ENCODE data around the gene ASB18.
"Not testable (repeated sequence)": the region's sequence is repeated elsewhere in the genome, so short reads cannot be mapped to it uniquely, and the experiment has no call there.

ASB18 gene, protein sequence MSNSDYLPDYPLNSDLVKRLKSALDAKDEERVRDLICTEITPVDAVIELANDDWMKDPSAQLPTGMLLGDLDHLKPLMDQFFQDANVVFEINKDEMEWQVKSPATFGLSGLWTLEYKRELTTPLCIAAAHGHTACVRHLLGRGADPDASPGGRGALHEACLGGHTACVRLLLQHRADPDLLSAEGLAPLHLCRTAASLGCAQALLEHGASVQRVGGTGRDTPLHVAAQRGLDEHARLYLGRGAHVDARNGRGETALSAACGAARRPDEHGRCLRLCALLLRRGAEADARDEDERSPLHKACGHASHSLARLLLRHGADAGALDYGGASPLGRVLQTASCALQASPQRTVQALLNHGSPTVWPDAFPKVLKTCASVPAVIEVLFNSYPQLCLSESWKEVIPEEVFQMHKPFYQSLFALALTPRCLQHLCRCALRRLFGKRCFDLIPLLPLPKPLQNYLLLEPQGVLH

GRCh38 chr2:236264256-236264655, at the start of gene ASB18:
Gene ASB18, minus strand, starts transcription at chr2:236264406. Its CDS starts 61 bp downstream, at chr2:236264345.
- DNase-seq: no peak

DNA sequence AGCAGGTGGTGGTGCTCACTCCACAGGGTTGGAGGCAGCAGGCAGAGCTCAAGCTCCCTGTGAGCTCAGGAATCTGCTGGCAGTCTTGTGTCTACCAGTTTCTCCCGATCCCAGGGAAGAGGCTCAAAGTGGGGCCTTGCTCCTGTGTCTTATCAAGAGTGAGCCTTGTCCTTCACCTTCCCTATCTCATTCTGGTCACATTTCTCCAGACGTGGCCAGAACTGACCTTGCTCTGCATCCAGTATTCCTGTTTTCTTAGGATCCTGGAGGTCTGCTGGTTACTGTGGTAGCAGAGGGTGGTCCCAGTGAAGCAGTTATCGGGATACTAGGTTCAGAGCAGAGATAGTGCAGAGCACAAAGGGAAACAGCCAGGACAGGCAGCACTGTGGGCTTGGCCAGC, 47.1 kb upstream of the ASB18 start:
- no peak for DNase-seq

DNA sequence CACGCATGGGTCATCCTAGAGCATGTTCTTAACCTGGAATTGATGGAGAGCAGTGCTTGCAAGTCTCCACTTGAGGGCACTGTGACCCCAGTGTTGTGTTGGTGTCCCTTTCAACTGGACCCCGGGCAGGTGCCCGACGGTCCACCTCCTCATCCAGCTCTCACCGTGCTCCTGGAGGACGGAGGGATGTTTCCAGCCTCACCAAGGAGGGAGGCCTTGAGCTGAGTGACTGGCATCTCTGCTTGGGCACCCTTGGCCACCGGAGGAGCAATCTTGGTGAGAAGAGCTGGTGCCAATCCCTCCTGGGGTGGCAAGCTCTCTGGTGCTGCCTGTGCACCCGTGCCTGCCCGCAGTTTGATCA, 45.4 kb upstream of the ASB18 start:
- DNase-seq: peak; percentile 4

DNA sequence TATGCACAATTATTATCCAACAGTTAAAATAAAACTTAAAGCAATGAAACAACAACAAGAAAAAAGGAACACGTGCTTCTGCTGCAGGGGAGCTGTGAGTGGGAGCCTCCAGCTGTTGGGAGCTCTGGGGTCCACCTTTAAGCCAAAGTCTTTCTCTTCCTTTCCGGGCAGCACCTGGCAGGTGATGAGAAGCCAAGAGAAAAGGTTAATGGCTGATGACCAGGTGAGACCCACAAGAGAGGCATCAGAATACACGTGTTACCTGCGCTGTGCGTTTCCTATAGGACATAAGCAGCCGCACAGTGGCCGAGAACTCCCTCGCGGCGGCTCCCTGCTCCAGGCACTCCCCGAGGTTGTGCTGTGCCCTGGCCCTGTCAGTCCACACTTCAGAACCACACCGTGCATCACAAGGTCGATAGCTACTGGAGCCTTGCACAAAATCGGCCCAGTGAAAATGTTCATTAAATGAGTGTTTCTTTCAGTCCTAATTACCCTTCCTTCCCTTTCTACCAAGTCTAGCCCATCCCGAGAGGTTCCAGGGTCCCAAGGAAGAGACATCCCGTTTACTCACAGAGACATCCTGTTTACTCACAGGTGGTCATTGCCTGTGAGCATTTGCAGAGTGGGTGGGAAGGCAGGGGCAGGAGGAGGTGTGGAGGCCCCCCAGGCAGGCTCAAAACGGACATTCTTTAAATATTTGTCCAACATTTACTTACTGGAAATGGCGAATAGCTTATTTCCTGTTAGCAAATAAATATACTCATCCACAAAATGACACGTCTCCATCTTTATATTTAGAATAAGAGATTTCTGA, 44.9 kb upstream of the ASB18 start:
- DNase-seq: no peak

DNA sequence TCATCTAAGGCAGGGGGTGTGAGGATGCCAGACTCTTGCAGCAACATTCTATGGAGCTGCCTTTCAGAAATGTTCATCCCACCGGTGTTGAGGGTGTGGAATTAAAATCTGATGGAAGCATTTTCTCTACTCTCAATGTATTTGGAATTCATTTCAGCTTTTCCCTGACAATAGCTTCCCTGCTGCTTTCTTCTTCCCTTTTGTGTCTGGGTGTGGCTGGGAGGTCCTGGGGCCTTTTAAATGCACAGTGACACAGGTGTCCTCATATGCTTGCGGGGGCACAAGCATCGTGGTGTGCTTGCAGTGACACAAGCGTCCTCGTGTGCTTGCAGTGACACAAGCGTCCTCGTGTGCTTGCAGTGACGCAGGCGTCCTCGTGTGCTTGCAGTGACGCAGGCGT, 43.4 kb upstream of the ASB18 start:
- no peak for DNase-seq

GRCh38 chr2:236306825-236307540, 42.8 kb upstream of the ASB18 start:
- DNase-seq: no peak

DNA sequence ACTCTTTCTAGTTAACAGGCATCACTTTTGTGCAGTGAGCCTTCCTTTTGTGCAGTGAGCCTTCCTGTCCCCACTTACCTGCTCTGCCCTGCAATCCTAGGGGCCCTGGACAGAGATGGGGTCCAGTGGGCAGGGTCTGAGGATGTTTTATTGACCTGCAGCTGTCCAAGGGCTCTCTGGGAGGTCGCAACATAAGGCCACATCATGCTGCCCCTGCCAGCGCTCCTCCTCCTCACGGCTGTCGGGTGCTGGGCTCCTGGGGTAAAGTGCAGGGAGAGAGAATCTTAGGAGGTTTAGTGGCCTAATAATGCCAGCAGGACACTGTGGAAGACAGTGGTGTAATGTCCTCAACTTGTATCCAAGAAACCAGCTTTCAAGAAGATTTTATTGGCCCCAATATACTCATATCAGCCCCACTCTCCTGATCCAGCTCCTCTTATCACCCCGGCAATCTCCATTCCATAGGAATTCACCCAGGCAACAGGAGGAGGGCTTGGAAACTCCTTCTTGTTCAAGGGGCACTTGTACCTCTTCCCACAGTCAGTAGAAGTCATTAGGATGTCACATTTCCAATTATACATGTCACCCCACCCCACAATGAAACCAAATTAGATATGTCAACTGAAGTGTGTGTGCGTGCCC, 41.9 kb upstream of the ASB18 start:
- no peak for DNase-seq

DNA sequence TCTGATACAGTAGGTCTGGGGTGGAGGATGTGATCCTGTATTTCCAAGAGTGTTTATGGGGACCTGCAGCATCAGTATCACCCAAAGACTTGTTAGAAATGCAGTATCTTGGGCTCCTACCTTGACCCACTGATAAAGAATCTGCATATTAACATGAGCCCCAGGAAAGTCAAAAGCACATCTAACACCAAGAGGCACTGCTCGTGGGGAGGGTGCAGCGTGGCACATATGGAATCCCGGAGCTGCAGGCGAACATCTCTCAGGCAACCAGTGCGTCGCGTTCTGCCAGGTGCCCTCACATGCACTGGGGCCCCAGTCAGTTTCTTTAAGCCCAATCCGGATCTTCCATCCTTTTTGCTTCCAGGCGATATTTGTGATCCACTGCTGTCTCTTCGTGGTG, 41.3 kb upstream of the ASB18 start:
- no peak for DNase-seq

- DNase-seq: no peak
Measured at GRCh38 chr2:236303935-236304334, 39.7 kb upstream of the ASB18 start.

DNA sequence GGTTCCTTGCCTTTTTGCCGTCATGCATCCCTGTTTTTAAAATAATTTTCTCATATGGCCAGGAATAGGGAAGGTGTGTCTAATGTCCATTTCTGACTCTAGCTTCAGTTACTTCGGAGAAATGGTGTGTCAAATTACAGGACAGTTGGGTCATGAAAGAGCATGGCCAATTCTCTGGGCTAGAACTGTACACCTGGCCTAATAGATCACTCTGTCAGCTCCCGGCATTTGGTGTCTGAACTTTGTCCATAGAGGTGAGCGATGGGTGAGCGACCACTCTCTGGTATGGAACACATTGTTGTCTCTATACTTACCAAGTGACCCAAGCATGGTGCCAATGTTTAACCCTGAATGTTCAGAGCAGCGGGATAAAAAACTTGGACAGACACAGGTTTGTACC, 38.3 kb upstream of the ASB18 start:
- no peak for DNase-seq

GRCh38 chr2:236298924-236299475, 34.8 kb upstream of the ASB18 start:
- no peak for DNase-seq

DNA sequence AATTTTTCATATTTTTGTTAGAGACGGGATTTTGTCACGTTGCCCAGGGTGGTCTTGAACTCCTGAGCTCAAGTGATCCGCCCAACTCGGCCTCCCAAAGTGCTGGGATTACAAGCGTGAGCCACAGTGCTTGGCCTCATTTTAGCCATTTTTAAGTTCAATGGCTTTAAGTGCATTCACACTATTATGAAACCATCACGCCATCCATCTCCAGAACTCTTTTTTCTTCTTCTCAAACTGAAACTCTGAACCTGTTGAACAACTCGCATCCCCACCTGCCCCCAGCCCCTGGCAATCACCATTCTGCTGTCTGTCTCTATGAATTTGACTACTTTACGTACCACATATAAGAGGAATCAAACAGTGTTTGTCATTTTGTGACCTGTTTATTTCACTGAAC, 31.3 kb upstream of the ASB18 start:
- DNase-seq: no peak

DNA sequence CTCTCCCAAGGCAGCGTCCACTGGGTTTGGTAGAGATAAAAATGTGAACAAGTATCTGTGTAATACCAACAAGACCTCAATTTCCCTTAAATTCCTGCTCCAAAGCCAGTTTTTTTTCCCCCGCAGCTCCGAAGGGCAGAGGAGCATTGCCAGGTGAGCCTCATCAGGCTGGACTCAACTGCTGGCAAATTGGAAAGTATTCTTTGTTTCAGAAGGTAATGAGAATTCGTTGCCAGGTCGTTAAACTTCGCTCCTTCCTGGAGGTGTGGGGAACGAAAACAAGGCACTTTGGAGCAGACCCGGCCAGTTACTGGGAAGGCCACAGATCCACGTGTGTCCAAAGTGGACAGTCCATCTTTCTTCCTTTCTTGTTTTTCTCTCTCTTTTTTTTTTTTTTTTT, 30.4 kb upstream of the ASB18 start:
- DNase-seq: no peak

DNA sequence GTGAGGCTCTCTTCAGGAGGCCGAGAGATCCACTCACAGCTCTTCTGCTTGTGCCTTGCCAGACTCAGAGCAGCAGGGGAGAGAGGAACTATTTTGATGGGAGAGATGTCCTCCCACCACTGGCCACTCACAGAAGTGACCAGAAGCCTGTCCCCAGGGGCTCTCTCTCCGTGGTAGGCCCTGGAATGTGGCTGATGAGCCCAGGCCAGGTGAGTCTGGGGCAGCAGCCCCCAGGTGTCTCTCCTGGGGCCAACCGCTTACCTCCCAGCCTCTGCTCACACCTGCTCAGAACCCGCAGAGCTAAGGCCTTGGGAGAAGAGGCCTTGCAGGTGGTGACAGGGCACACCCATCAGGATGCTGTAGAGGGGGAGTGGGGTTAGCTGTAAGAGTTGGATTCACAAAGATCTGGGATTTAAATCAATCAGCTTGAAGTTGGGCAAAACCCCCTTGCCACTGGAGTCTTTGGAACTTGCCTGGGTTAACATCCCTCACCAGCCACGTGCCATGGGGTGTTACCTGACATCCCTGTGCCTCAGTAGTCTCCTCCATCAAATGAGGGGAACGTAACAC, 29.1 kb upstream of the ASB18 start:
- no peak for DNase-seq

DNA sequence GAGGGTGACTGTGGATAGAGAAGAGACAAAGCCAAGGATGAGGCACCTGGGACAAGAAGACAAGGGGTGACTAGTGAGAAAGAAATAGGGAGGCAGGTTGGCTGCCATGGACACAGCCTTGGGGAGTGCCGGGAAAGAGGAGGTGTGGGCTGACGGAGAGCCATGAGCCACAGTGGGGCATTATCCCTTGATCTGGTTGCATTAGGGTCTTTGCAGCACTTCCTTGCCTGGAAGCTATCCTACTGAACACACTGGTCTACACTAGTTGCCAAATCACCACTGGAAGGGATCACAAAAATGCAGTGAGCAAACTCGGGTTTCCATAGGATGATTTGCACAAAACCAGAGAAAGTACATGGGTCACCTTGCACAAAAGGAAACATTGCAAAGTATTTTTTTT, 27.7 kb upstream of the ASB18 start:
- no peak for DNase-seq

DNA sequence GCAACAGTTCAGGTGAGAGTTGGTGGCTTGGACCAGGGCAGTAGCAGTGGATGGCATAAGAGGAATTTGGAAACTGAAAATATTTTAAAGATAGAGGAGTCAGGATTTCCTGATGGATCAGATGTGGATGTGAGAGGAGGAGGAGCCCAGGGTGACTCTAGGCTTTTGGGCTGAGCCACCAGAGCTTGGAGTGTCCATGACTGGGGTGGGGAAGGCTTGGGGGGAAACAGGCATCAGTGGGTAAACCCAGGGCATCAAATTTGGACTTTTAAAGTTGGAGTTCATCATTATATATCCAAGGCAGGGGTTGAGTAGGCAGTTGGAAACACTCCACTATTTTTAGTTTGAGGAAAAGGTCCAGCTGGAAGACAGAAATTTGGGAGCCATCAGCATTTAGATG, 27.3 kb upstream of the ASB18 start:
- no peak for DNase-seq

GRCh38 chr2:236290742-236291425, 26.7 kb upstream of the ASB18 start:
- no peak for DNase-seq

- no peak for DNase-seq
Measured at GRCh38 chr2:236289766-236290462, 25.7 kb upstream of the ASB18 start.

- not testable (repeated sequence) for DNase-seq
Measured at GRCh38 chr2:236288373-236288772, 24.2 kb upstream of the ASB18 start.

DNA sequence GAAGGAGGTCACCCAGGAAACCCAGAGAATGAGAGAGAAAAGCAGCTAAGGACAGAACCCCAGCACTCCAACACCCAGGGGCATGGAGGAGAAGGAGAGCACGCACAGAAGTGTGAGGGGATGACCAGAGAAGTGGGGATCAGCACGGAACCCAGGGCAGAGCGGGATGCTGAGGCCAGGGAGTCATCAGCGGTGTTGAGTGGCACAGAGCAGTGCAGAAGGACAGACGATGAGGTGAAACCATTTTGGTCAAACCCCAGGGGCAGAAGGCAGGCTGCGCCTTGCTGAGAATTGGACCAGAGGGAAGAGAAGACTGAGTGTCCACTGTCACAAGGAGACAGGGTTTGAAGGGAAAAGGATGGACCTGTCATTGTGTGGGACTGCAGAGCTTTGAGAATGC, 23.4 kb upstream of the ASB18 start:
- no peak for DNase-seq

Measured in activated CD4-positive, alpha-beta T cell treated with anti-CD3 and anti-CD28 coated beads, Interleukin-10, Interleukin-2, amounts not matched to agents 100 ng/mL and 50 ng/mL, durations not matched to agents 16 hours and 8 hours (primary cell).